CD4-positive, alpha-beta memory T cell (primary cell): ENCODE data around the gene ZBTB20. TPM values are rescaled to one million over a fixed set of nuclear protein-coding genes. Genes with fewer than 3 reads are reported as not detected.
A peak's percentile ranks its signal among the peaks of the same experiment; 100 is the strongest.

Experiments used
- CTCF ChIA-PET: fragments of 350-600 bp; sonication (Branson Sonifier 250); formaldehyde crosslinking; loops from one replicate; lab custom pipeline; 2021; ENCODE audit warnings: inconsistent platforms; ENCODE audit not compliant: partially characterized antibody; lab: Charles Lee
- POLR2A ChIA-PET: fragments of 350-600 bp; sonication (Branson Sonifier 250); formaldehyde crosslinking; loops from one replicate; lab custom pipeline; 2021; ENCODE audit not compliant: partially characterized antibody; lab: Charles Lee
- DNase-seq, 5 donors: peaks; one replicate each; pipeline versions ENCODE4 v3.0.0 to v3.0.0-alpha.2; 2020 to 2022; ENCODE audit warnings: mixed read lengths in 1 of 5
- H3K27ac ChIP-seq: one replicate; pipeline ENCODE4 v1.7.0; 2013; ENCODE audit warnings: low read depth, low read length
- H3K27me3 ChIP-seq: 2 replicates; pipeline ENCODE4 v1.7.0; 2013; ENCODE audit warnings: mild to moderate bottlenecking, low read length, moderate library complexity; ENCODE audit not compliant: insufficient read depth
- H3K36me3 ChIP-seq: 2 replicates; pipeline ENCODE4 v1.7.0; 2013; ENCODE audit warnings: mild to moderate bottlenecking, low read length, moderate library complexity; ENCODE audit not compliant: insufficient read depth
- H3K4me1 ChIP-seq: 2 replicates; pipeline ENCODE4 v1.7.0; 2013; ENCODE audit warnings: mild to moderate bottlenecking, low read length, moderate library complexity; ENCODE audit not compliant: insufficient read depth
- H3K4me3 ChIP-seq, 2 donors: one replicate each; pipeline ENCODE4 v1.7.0; 2013; ENCODE audit warnings: low read length in 2 of 2, mild to moderate bottlenecking in 1 of 2
- H3K9me3 ChIP-seq, 2 donors: one replicate each; pipeline ENCODE4 v1.7.0; 2013; ENCODE audit warnings: low read length in 2 of 2, control low read depth in 1 of 2; ENCODE audit not compliant: control insufficient read depth in 1 of 2
- H3K27ac Mint-ChIP-seq, 7 donors: one replicate each; pipeline ENCODE4 v1.8.0; 2020 to 2021; ENCODE audit warnings: mixed read lengths in 7 of 7, mild to moderate bottlenecking in 6 of 7, inconsistent platforms in 3 of 7, moderate library complexity in 3 of 7
- H3K27me3 Mint-ChIP-seq, 2 donors: one replicate each; pipeline ENCODE4 v1.8.0; 2020 to 2021; ENCODE audit warnings: mixed read lengths in 2 of 2
- H3K36me3 Mint-ChIP-seq, 2 donors: one replicate each; pipeline ENCODE4 v1.8.0; 2020 to 2021; ENCODE audit warnings: mixed read lengths in 2 of 2, inconsistent platforms in 1 of 2, mild to moderate bottlenecking in 1 of 2
- H3K4me1 Mint-ChIP-seq, 4 donors: one replicate each; pipeline ENCODE4 v1.8.0; 2020 to 2021; ENCODE audit warnings: mixed read lengths in 4 of 4, mild to moderate bottlenecking in 1 of 4
- H3K4me3 Mint-ChIP-seq, 8 donors: one replicate each; pipeline ENCODE4 v1.8.0; 2020 to 2021; ENCODE audit warnings: mixed read lengths in 8 of 8, mild to moderate bottlenecking in 7 of 8, moderate library complexity in 6 of 8, inconsistent platforms in 3 of 8
- H3K9me3 Mint-ChIP-seq, 8 donors: one replicate each; pipeline ENCODE4 v1.8.0; 2020 to 2021; ENCODE audit warnings: mixed read lengths in 8 of 8, mild to moderate bottlenecking in 5 of 8, inconsistent platforms in 3 of 8, moderate library complexity in 1 of 8
- intact Hi-C: fragments of 100-400 bp; cut with micrococcal nuclease; formaldehyde crosslinking; loops from one replicate; pipeline ENCODE4 v1.15.1; 2023
- polyA plus RNA-seq, 2 donors: library from polyadenylated mRNA; unstranded; fragments of 300-500 nt; fragmentation: Illumina TruSeq; gene quantifications; one replicate each; pipeline ENCODE4 v1.2.3, GENCODE V29; 2021
- total RNA-seq, 2 experiments: library from RNA; stranded (reverse); gene quantifications; one replicate each; pipeline ENCODE4 v1.2.3, GENCODE V29; 2021

ZBTB20 gene
- total and polyA plus RNA-seq, 4 experiments from 2014 or later: 21.9 to 58.4 (median 41.4) TPM

DNA sequence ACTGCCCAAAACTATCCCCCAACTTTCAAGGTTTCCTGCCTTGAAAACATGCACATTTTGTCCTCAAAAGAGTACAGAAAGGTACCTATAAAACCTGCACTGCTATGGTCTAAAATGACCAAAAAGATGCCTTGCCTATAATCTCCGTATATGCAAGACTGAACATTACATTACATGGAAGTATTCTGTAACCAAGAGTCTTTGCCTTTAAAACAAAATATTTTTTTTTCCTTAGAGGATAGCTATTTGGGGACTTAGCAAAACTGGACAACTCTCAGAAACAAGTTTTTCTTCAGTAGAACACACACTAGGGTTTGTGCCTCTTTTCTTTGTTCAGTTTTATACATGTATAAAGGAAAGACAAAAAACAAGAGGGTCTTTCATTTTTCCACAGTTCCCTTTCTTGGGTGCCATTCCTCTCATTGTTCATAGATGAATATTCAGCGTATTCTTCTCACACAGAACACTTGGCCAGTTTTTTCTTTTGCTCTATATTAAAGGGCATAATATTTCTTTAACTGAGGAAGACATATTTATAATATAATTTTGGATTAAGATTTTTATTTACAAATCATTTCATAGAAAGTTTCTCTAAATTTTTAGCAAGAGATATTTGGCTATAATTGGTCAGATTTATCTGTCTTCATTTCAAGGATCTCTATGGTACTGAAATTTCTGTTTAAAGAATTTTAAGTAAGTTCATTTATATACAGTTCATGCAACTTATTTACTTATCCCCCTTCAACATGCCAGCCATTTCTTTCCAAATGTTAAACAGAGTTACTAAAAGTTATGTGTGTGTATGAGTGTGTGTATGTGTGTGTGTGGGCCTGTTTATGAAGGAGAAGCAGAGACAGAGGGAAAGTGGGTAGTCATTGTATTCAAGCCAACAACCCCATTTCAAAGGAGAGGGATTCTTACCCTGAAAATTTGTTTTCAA, 142.6 kb downstream of the ZBTB20 start:
- Histone ChIP-seq H3K4me1 (no peaks in the 10 kb centered on the region), H3K9me3 (no peaks in the 10 kb centered on the region), H3K27me3 (no peaks in the 10 kb centered on the region), H3K36me3 (no peaks in the 10 kb centered on the region), H3K4me3 (no peak overlapping the region), H3K27ac (no peak overlapping the region)
- Mint-ChIP-seq H3K4me1 (peaks cover 0 to 8% (median under 1%) of the 10 kb centered on the region in 4 donors), H3K27ac (peak overlapping the region in 1 of 7 donors; percentile 23), H3K4me3 (no peak overlapping the region), H3K9me3 (peaks cover 0 to 9% (median 6%) of the 10 kb centered on the region in 8 donors), H3K36me3 (peaks cover 36 to 41% of the 10 kb centered on the region in 2 donors), H3K27me3 (no peaks in the 10 kb centered on the region)
- intact Hi-C loops: no loop called here
- ChIA-PET CTCF (no interaction called here), POLR2A (no interaction called here)
- no peak for DNase-seq

- no peak overlapping the region for H3K27ac Mint-ChIP-seq
- Histone ChIP-seq H3K4me1 (no peaks in the 10 kb centered on the region), H3K27me3 (no peaks in the 10 kb centered on the region), H3K27ac (no peak overlapping the region), H3K36me3 (no peaks in the 10 kb centered on the region), H3K4me3 (no peak overlapping the region), H3K9me3 (no peaks in the 10 kb centered on the region)
- POLR2A ChIA-PET: no interaction called here
- intact Hi-C loops: no loop called here
- peaks cover 35 to 40% of the 10 kb centered on the region in 2 donors for H3K36me3 Mint-ChIP-seq
- peak overlapping the region in 1 of 8 donors; percentile 11 for H3K4me3 Mint-ChIP-seq
- H3K4me1 Mint-ChIP-seq: peaks cover 3 to 9% (median 5%) of the 10 kb centered on the region in 4 donors
- CTCF ChIA-PET: no interaction called here
- H3K9me3 Mint-ChIP-seq: peaks cover 0 to 24% (median 13%) of the 10 kb centered on the region in 8 donors
- no peaks in the 10 kb centered on the region for H3K27me3 Mint-ChIP-seq
- no peak for DNase-seq
Measured at GRCh38 chr3:114998971-114999579, 148.0 kb downstream of the ZBTB20 start.

GRCh38 chr3:114994554-114995341, 152.3 kb downstream of the ZBTB20 start:
- Histone ChIP-seq H3K36me3 (no peaks in the 10 kb centered on the region), H3K27ac (no peak overlapping the region), H3K9me3 (no peaks in the 10 kb centered on the region), H3K4me1 (no peaks in the 10 kb centered on the region), H3K27me3 (no peaks in the 10 kb centered on the region), H3K4me3 (no peak overlapping the region)
- CTCF ChIA-PET: no interaction called here
- no peak overlapping the region for H3K27ac Mint-ChIP-seq
- H3K9me3 Mint-ChIP-seq: peaks cover 5 to 22% (median 12%) of the 10 kb centered on the region in 8 donors
- no peak overlapping the region for H3K4me3 Mint-ChIP-seq
- intact Hi-C loops: no loop called here
- H3K27me3 Mint-ChIP-seq: no peaks in the 10 kb centered on the region
- POLR2A ChIA-PET: no interaction called here
- peaks cover 22 to 38% of the 10 kb centered on the region in 2 donors for H3K36me3 Mint-ChIP-seq
- H3K4me1 Mint-ChIP-seq: peaks cover 3 to 13% (median 4%) of the 10 kb centered on the region in 4 donors
- no peak for DNase-seq

DNA sequence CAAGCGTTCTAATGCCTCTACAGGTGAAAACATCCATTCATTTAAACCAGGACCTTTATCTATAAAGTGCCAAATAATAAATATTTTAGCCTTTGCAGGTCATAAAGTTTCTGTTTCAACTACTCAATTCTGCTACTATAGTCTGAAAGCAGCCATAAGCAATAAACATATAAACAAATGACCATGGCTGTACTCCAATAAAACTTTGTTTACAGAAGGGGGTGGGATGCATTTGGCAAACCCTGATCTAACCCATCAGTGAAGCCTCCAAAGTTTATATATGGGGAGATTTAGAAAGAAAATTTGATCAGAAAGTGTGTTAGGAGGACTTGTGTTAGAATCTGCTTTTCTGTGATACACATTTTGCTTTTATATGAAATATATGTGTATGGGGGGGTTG, 161.3 kb downstream of the ZBTB20 start:
- H3K27ac ChIP-seq: no peak overlapping the region
- no peaks in the 10 kb centered on the region for H3K4me1 ChIP-seq
- H3K9me3 ChIP-seq: no peaks in the 10 kb centered on the region
- H3K27me3 ChIP-seq: no peaks in the 10 kb centered on the region
- peaks cover 0 to 19% (median 11%) of the 10 kb centered on the region in 4 donors for H3K4me1 Mint-ChIP-seq
- POLR2A ChIA-PET: no interaction called here
- no peaks in the 10 kb centered on the region for H3K36me3 ChIP-seq
- no peak overlapping the region for H3K27ac Mint-ChIP-seq
- CTCF ChIA-PET: no interaction called here
- peaks cover 0 to 10% (median 3%) of the 10 kb centered on the region in 8 donors for H3K9me3 Mint-ChIP-seq
- no peak for DNase-seq
- H3K27me3 Mint-ChIP-seq: no peaks in the 10 kb centered on the region
- no peak overlapping the region for H3K4me3 ChIP-seq
- intact Hi-C loops: no loop called here
- H3K36me3 Mint-ChIP-seq: peaks cover 2% of the 10 kb centered on the region in 2 donors
- no peak overlapping the region for H3K4me3 Mint-ChIP-seq

GRCh38 chr3:114983248-114983647, 163.8 kb downstream of the ZBTB20 start:
- intact Hi-C loops: no loop called here
- Histone ChIP-seq H3K27ac (no peak overlapping the region), H3K4me3 (no peak overlapping the region), H3K4me1 (no peaks in the 10 kb centered on the region), H3K36me3 (no peaks in the 10 kb centered on the region), H3K27me3 (no peaks in the 10 kb centered on the region), H3K9me3 (no peaks in the 10 kb centered on the region)
- POLR2A ChIA-PET: no interaction called here
- H3K36me3 Mint-ChIP-seq: no peaks in the 10 kb centered on the region
- CTCF ChIA-PET: no interaction called here
- no peaks in the 10 kb centered on the region for H3K27me3 Mint-ChIP-seq
- peaks cover 0 to 19% (median 11%) of the 10 kb centered on the region in 4 donors for H3K4me1 Mint-ChIP-seq
- no peak for DNase-seq
- no peak overlapping the region for H3K4me3 Mint-ChIP-seq
- H3K9me3 Mint-ChIP-seq: peaks cover 0 to 1% (median 0%) of the 10 kb centered on the region in 8 donors
- H3K27ac Mint-ChIP-seq: no peak overlapping the region

GRCh38 chr3:114974387-114974786, 172.7 kb downstream of the ZBTB20 start:
- no peak overlapping the region for H3K27ac ChIP-seq
- POLR2A ChIA-PET: no interaction called here
- CTCF ChIA-PET: no interaction called here
- H3K27me3 Mint-ChIP-seq: no peaks in the 10 kb centered on the region
- peaks cover 14 to 38% of the 10 kb centered on the region in 2 donors for H3K36me3 Mint-ChIP-seq
- no peaks in the 10 kb centered on the region for H3K27me3 ChIP-seq
- intact Hi-C loops: no loop called here
- no peak overlapping the region for H3K4me3 ChIP-seq
- H3K4me3 Mint-ChIP-seq: no peak overlapping the region
- no peaks in the 10 kb centered on the region for H3K9me3 ChIP-seq
- H3K27ac Mint-ChIP-seq: peak overlapping the region in 1 of 7 donors; percentile 65
- no peak for DNase-seq
- H3K36me3 ChIP-seq: no peaks in the 10 kb centered on the region
- peaks cover 0 to 7% (median 2%) of the 10 kb centered on the region in 4 donors for H3K4me1 Mint-ChIP-seq
- H3K9me3 Mint-ChIP-seq: peaks cover 0 to 3% (median 0%) of the 10 kb centered on the region in 8 donors
- no peaks in the 10 kb centered on the region for H3K4me1 ChIP-seq

- Mint-ChIP-seq H3K4me1 (peaks cover 0 to 7% (median 2%) of the 10 kb centered on the region in 4 donors), H3K9me3 (peaks cover 0 to 3% (median 0%) of the 10 kb centered on the region in 8 donors), H3K27ac (no peak overlapping the region), H3K4me3 (no peak overlapping the region), H3K36me3 (peaks cover 14 to 38% of the 10 kb centered on the region in 2 donors), H3K27me3 (no peaks in the 10 kb centered on the region)
- intact Hi-C loops: no loop called here
- no peaks in the 10 kb centered on the region for H3K4me1 ChIP-seq
- H3K36me3 ChIP-seq: no peaks in the 10 kb centered on the region
- H3K4me3 ChIP-seq: no peak overlapping the region
- DNase-seq: no peak
- ChIA-PET POLR2A (no interaction called here), CTCF (no interaction called here)
- no peak overlapping the region for H3K27ac ChIP-seq
- no peaks in the 10 kb centered on the region for H3K27me3 ChIP-seq
- no peaks in the 10 kb centered on the region for H3K9me3 ChIP-seq
Measured at GRCh38 chr3:114973536-114973935, 173.6 kb downstream of the ZBTB20 start.
